GM23338 (cell line): ENCODE measurements around the gene ME2. TPM values are rescaled to one million over a fixed set of nuclear protein-coding genes. Genes with fewer than 3 reads are reported as not detected.

Experiments
- CTCF ChIP-seq, 2 experiments: fragments of 200-600 bp in 1 of 2; sonication (generic) in 1 of 2; conservative IDR thresholded peaks; 2 replicates each; pipeline versions ENCODE4 v1.5.1 to v1.6.1; 2016 to 2017; ENCODE audit warnings: antibody characterized with exemption in 2 of 2, low read depth in 2 of 2, mild to moderate bottlenecking in 2 of 2, moderate library complexity in 1 of 2
- ETS1 ChIP-seq: IDR thresholded peaks from 2 replicates; pipeline ENCODE4 v1.6.1; 2016; ENCODE audit warnings: antibody characterized with exemption
- EZH2phosphoT487 ChIP-seq: fragments of 200-600 bp; sonication (generic); IDR thresholded peaks from one replicate; pipeline ENCODE4 v1.8.1; 2018; ENCODE audit warnings: antibody characterized with exemption; ENCODE audit not compliant: unreplicated experiment
- JUNB ChIP-seq: IDR thresholded peaks from one replicate; pipeline ENCODE4 v1.6.1; 2016; ENCODE audit warnings: antibody characterized with exemption; ENCODE audit not compliant: unreplicated experiment
- STAT1 ChIP-seq: IDR thresholded peaks from one replicate; pipeline ENCODE4 v1.6.1; 2016; ENCODE audit warnings: antibody characterized with exemption; ENCODE audit not compliant: unreplicated experiment
- ZNF114 ChIP-seq: fragments of 250-450 bp; sonication (Bioruptor Pico); IDR thresholded peaks from 2 replicates; pipeline ENCODE4 v1.5.0; 2020; ENCODE audit warnings: mild to moderate bottlenecking, moderate library complexity
- ZNF462 ChIP-seq: fragments of 250-450 bp; sonication (Bioruptor Pico); IDR thresholded peaks from 2 replicates; pipeline ENCODE4 v1.5.0; 2020; ENCODE audit warnings: mild to moderate bottlenecking, moderate library complexity
- polyA plus RNA-seq: library from polyadenylated mRNA; unstranded; fragments of >200 nt; fragmentation: Nextera tagmentation; extraction: Ambion mirVana; gene quantifications from 2 replicates; pipeline ENCODE4 v1.2.1, GENCODE V29; 2016
- total RNA-seq: library from RNA; depleted of rRNA; stranded (reverse); fragments of >200 nt; shearing (Covaris generic); gene quantifications from 2 replicates; pipeline ENCODE4 v1.2.3, GENCODE V29; 2014

ME2 gene
- total and polyA plus RNA-seq, 2 experiments from 2014 or later: 61.0 to 102 TPM

- TF ChIP-seq ZNF462 (CRISPR knock-in tag) (no peak), CTCF (conservative IDR thresholded peaks at IDR 0.05; ENCODE audit: low read depth in 2 of 2) (no peak), EZH2phosphoT487 (no peak), ETS1 (no peak), JUNB (no peak), STAT1 (no peak), ZNF114 (CRISPR knock-in tag) (no peak)
These were observed 9.8 kb upstream of the ME2 start (continued) for GRCh38 chr18:50869150-50869549.
